OCI-LY1 (cell line): ENCODE data around the gene IGFBP5.

Experiments
- H2AFZ ChIP-seq: fragments of 200-600 bp; sonication (generic), shearing (Covaris generic); 2 replicates; pipeline ENCODE4 v1.6.0; 2014; ENCODE audit warnings: antibody characterized with exemption, mild to moderate bottlenecking, low read length
- H3F3A ChIP-seq: fragments of 200-600 bp; sonication (generic), shearing (Covaris generic); 2 replicates; pipeline ENCODE4 v1.6.0; 2014; ENCODE audit warnings: mild to moderate bottlenecking, antibody characterized with exemption, low read length, moderate library complexity; ENCODE audit not compliant: insufficient read depth
- H3K27ac ChIP-seq: fragments of 200-600 bp; sonication (generic); 2 replicates; pipeline ENCODE4 v1.5.1; 2014; ENCODE audit warnings: low read length, mixed run types, mild to moderate bottlenecking, low read depth; ENCODE audit not compliant: poor library complexity, severe bottlenecking
- H3K27me3 ChIP-seq: fragments of 200-600 bp; sonication (generic); 2 replicates; pipeline ENCODE4 v1.6.0; 2014; ENCODE audit warnings: antibody characterized with exemption, mild to moderate bottlenecking, low read length, moderate library complexity; ENCODE audit not compliant: insufficient read depth
- H3K36me3 ChIP-seq: fragments of 200-600 bp; sonication (generic); 2 replicates; pipeline ENCODE4 v1.6.1; 2014; ENCODE audit warnings: mild to moderate bottlenecking, antibody characterized with exemption, low read length, moderate library complexity, mixed read lengths; ENCODE audit not compliant: insufficient read depth
- H3K4me1 ChIP-seq: fragments of 200-600 bp; sonication (generic); 2 replicates; pipeline ENCODE4 v1.5.1; 2014; ENCODE audit warnings: mild to moderate bottlenecking, low read length, moderate library complexity; ENCODE audit not compliant: insufficient read depth, severe bottlenecking
- H3K4me2 ChIP-seq: fragments of 200-600 bp; sonication (generic), shearing (Covaris generic); 2 replicates; pipeline ENCODE4 v1.6.1; 2014; ENCODE audit warnings: low read length
- H3K4me3 ChIP-seq: fragments of 200-600 bp; sonication (generic); 2 replicates; pipeline ENCODE4 v1.5.1; 2014; ENCODE audit warnings: low read length, low read depth, mild to moderate bottlenecking, mixed read lengths; ENCODE audit not compliant: poor library complexity, severe bottlenecking
- H3K79me2 ChIP-seq: fragments of 200-600 bp; shearing (Covaris generic); 2 replicates; pipeline ENCODE4 v1.6.1; 2016; ENCODE audit warnings: mixed run types, low read length, mixed read lengths; ENCODE audit not compliant: insufficient read depth
- H3K9ac ChIP-seq: fragments of 200-600 bp; sonication (generic), shearing (Covaris generic); 2 replicates; pipeline ENCODE4 v1.6.1; 2014; ENCODE audit warnings: mild to moderate bottlenecking, low read length, mixed read lengths
- H3K9me2 ChIP-seq: fragments of 200-600 bp; sonication (generic), shearing (Covaris generic); 2 replicates; pipeline ENCODE4 v1.6.1; 2014; ENCODE audit warnings: low read depth, mild to moderate bottlenecking, low read length, mixed read lengths
- H3K9me3 ChIP-seq: fragments of 200-600 bp; shearing (Covaris generic); 2 replicates; pipeline ENCODE4 v1.6.1; 2014; ENCODE audit warnings: low read length, mixed read lengths
- H4K20me1 ChIP-seq: fragments of 200-600 bp; sonication (generic), shearing (Covaris generic); 2 replicates; pipeline ENCODE4 v1.6.0; 2016; ENCODE audit warnings: mild to moderate bottlenecking, low read length; ENCODE audit not compliant: insufficient read depth
- CTCF ChIP-seq: fragments of 200-600 bp; sonication (generic), shearing (Covaris generic); IDR thresholded peaks from 2 replicates; pipeline ENCODE4 v1.5.1; 2017; ENCODE audit warnings: mild to moderate bottlenecking, antibody characterized with exemption, low read length, moderate library complexity, mixed read lengths
- EZH2 ChIP-seq: fragments of 200-600 bp; sonication (generic), shearing (Covaris generic); IDR thresholded peaks from 2 replicates; pipeline ENCODE4 v1.8.0; 2017; ENCODE audit warnings: borderline replicate concordance, mixed run types, mild to moderate bottlenecking, antibody characterized with exemption, low read length, moderate library complexity, mixed read lengths

Gene IGFBP5

GRCh38 chr2:216695401-216695821 is at the start of gene IGFBP5:
Gene IGFBP5 (minus strand): TSS chr2:216695549. CDS start chr2:216694775, 774 bp downstream.
- Histone ChIP-seq H3K4me2 (no peak within 1 kb of the TSS), H4K20me1 (no peaks in the 10 kb centered on the region), H3K79me2 (no peaks in the 10 kb centered on the region), H3F3A (no peaks in the 10 kb centered on the region), H3K9me2 (no peaks in the 10 kb centered on the region), H3K4me1 (no peaks in the 10 kb centered on the region), H3K36me3 (no peaks in the 10 kb centered on the region), H3K27me3 (no peaks in the 10 kb centered on the region), H3K4me3 (no peak within 1 kb of the TSS), H3K27ac (no peak within 1 kb of the TSS), H2AFZ (no peak within 1 kb of the TSS), H3K9me3 (no peaks in the 10 kb centered on the region), H3K9ac (no peak within 1 kb of the TSS)
- TF ChIP-seq EZH2: no peak
- TF ChIP-seq CTCF: no peak

GRCh38 chr2:216743781-216744180 is 48.4 kb upstream of the IGFBP5 start:
- Histone ChIP-seq H3K79me2 (no peaks in the 10 kb centered on the region), H3F3A (no peaks in the 10 kb centered on the region), H3K36me3 (no peaks in the 10 kb centered on the region), H4K20me1 (no peaks in the 10 kb centered on the region), H3K4me3 (no peak overlapping the region), H2AFZ (no peak overlapping the region), H3K4me1 (no peaks in the 10 kb centered on the region), H3K9me2 (no peaks in the 10 kb centered on the region), H3K4me2 (no peak overlapping the region), H3K27ac (no peak overlapping the region), H3K27me3 (no peaks in the 10 kb centered on the region; the same call in 1 of the 2 replicates), H3K9me3 (no peaks in the 10 kb centered on the region), H3K9ac (no peak overlapping the region)
- TF ChIP-seq CTCF: no peak
- no peak for TF ChIP-seq EZH2

GRCh38 chr2:216742411-216742810 is 47.1 kb upstream of the IGFBP5 start:
- Histone ChIP-seq H3K9me2 (no peaks in the 10 kb centered on the region), H3K79me2 (no peaks in the 10 kb centered on the region), H3K4me3 (no peak overlapping the region), H3K4me2 (no peak overlapping the region), H3K4me1 (no peaks in the 10 kb centered on the region), H3F3A (no peaks in the 10 kb centered on the region), H4K20me1 (no peaks in the 10 kb centered on the region), H3K9me3 (no peaks in the 10 kb centered on the region), H3K9ac (no peak overlapping the region), H3K27me3 (no peaks in the 10 kb centered on the region; the same call in 1 of the 2 replicates), H2AFZ (no peak overlapping the region), H3K36me3 (no peaks in the 10 kb centered on the region), H3K27ac (no peak overlapping the region)
- TF ChIP-seq CTCF (no peak), EZH2 (no peak)
